Panc1 (cell line): ENCODE measurements around the gene DOCK1. TPM values are rescaled to one million over a fixed set of nuclear protein-coding genes. Genes with fewer than 3 reads are reported as not detected.

Experiments
- ATAC-seq: fragments of 200-7000 bp; cut with Tn5 transposase; 2 replicates; pipeline ENCODE4 v1.9.1; 2020; ENCODE audit warnings: mild to moderate bottlenecking, moderate library complexity
- BruUV-seq: library from RNA; stranded (reverse); fragments of 400-500 nt; replicated peaks from 2 replicates; lab custom pipeline; 2021; lab: Mats Ljungman, UMichigan
- CTCF ChIA-PET: fragments of 300-600 bp; sonication (Branson Sonifier 250); formaldehyde crosslinking; loops from one replicate; lab custom pipeline; 2022; ENCODE audit warnings: antibody characterized with exemption; lab: Charles Lee
- POLR2A ChIA-PET: fragments of 300-600 bp; sonication (Branson Sonifier 250); formaldehyde crosslinking; loops from one replicate; lab custom pipeline; 2022; ENCODE audit warnings: antibody characterized with exemption; lab: Charles Lee
- DNase-seq: peaks from one replicate; pipeline ENCODE4 v3.0.0-alpha.2; 2010; ENCODE audit warnings: low read depth, low spot score
- H3K27ac ChIP-seq: 2 replicates; pipeline ENCODE4 v1.5.1; 2011; ENCODE audit warnings: mild to moderate bottlenecking, low read length, inconsistent platforms
- H3K27me3 ChIP-seq: fragments of 200-500 bp; sonication (Bioruptor generic); 2 replicates; pipeline ENCODE4 v1.6.0; 2014; ENCODE audit warnings: low read length, inconsistent platforms; ENCODE audit not compliant: control insufficient read depth, insufficient read depth
- H3K36me3 ChIP-seq: fragments of 200-500 bp; sonication (Bioruptor generic); 2 replicates; pipeline ENCODE4 v1.5.1; 2014; ENCODE audit warnings: inconsistent platforms, mild to moderate bottlenecking, low read length, moderate library complexity; ENCODE audit not compliant: control insufficient read depth, insufficient read depth
- H3K4me1 ChIP-seq: 2 replicates; pipeline ENCODE4 v1.5.1; 2011; ENCODE audit warnings: inconsistent platforms, mild to moderate bottlenecking, low read length, moderate library complexity; ENCODE audit not compliant: control insufficient read depth, insufficient read depth
- H3K4me3 ChIP-seq, 2 experiments: 2 replicates each; pipeline ENCODE4 v1.5.1; 2011 to 2012; ENCODE audit warnings: low read depth in 2 of 2, low read length in 2 of 2, mild to moderate bottlenecking in 2 of 2, inconsistent platforms in 1 of 2, moderate library complexity in 1 of 2
- H3K9me3 ChIP-seq: fragments of 200-500 bp; sonication (Bioruptor generic); 2 replicates; pipeline ENCODE4 v1.5.1; 2014; ENCODE audit warnings: low read depth, mild to moderate bottlenecking, inconsistent platforms, low read length, moderate library complexity; ENCODE audit not compliant: control insufficient read depth, insufficient read depth
- CTCF ChIP-seq: fragments of 450-650 bp; IDR thresholded peaks from 2 replicates; pipeline ENCODE4 v1.5.1; 2017; ENCODE audit warnings: mild to moderate bottlenecking
- POLR2AphosphoS5 ChIP-seq: IDR thresholded peaks from 2 replicates; pipeline ENCODE4 v1.6.1; 2012; ENCODE audit warnings: mild to moderate bottlenecking, low read depth, low read length, moderate library complexity
- REST ChIP-seq, 2 experiments: IDR thresholded peaks; 2 replicates each; pipeline ENCODE4 v1.6.1; 2011 to 2012; ENCODE audit warnings: low read depth in 2 of 2, control low read depth in 1 of 2, low read length in 1 of 2, mild to moderate bottlenecking in 1 of 2, moderate library complexity in 1 of 2; ENCODE audit not compliant: insufficient read depth in 1 of 2
- SIN3A ChIP-seq: IDR thresholded peaks from 2 replicates; pipeline ENCODE4 v1.6.1; 2012; ENCODE audit warnings: low read depth, mild to moderate bottlenecking, low read length, moderate library complexity, borderline replicate concordance; ENCODE audit not compliant: insufficient read depth
- TCF7L2 ChIP-seq: IDR thresholded peaks from 2 replicates; pipeline ENCODE4 v1.6.1; 2011; ENCODE audit warnings: mild to moderate bottlenecking, low read depth, low read length, inconsistent platforms
- in situ Hi-C: cut with HindIII; loops from 2 replicates; pipeline ENCODE4 v1.10.0; 2016; ENCODE audit warnings: low sequenced_read_pairs, low pct_unique_long_range_greater_than_20kb
- intact Hi-C: fragments of 100-400 bp; cut with micrococcal nuclease; formaldehyde crosslinking; loops from one replicate; pipeline ENCODE4 v1.10.0; 2022; ENCODE audit not compliant: unreplicated experiment
- total RNA-seq: library from RNA; stranded (reverse); gene quantifications from one replicate; pipeline ENCODE4 v1.2.1, GENCODE V29; 2021; ENCODE audit not compliant: unreplicated experiment

DOCK1 gene
- total RNA-seq, 1 experiment from 2014 or later, result 67.6 TPM

- CTCF ChIA-PET, result no interaction called here
Observed at GRCh38 chr10:127194111-127194510, 288.9 kb downstream of the DOCK1 start.

GRCh38 chr10:127194599-127194998 is 289.4 kb downstream of the DOCK1 start:
- no peak for TF ChIP-seq CTCF
- no peak for TF ChIP-seq POLR2AphosphoS5
- TF ChIP-seq TCF7L2, result no peak
- no peak for TF ChIP-seq SIN3A
- TF ChIP-seq REST (IDR thresholded peaks at IDR 0.05; ENCODE audit: insufficient read depth in 1 of 2, low read depth in 2 of 2, low read length in 1 of 2), result no peak
- ChIA-PET POLR2A (no interaction called here), CTCF (interaction anchor here (0.7 kb wide), 1 partner anchor 19 kb away, joined by 5 read pairs; no protein-coding TSS in a partner anchor)
- H3K4me3 ChIP-seq, result no peak overlapping the region; a peak in 1 of 4 replicates
- BruUV-seq, result no TSS peak
- H3K27me3 ChIP-seq, result peaks cover 13% of the 10 kb centered on the region
- H3K27ac ChIP-seq, result no peak overlapping the region
- DNase-seq (no peak), ATAC-seq (no peak)
- in situ Hi-C loops (no loop called here), intact Hi-C loops (no loop called here)
- H3K4me1 ChIP-seq, result peaks cover 10% of the 10 kb centered on the region; the same call in 1 of the 2 replicates
- no peaks in the 10 kb centered on the region for H3K36me3 ChIP-seq
- H3K9me3 ChIP-seq, result no peaks in the 10 kb centered on the region

More at GRCh38 chr10:127194111-127194510, 288.9 kb downstream of the DOCK1 start:
- Histone ChIP-seq H3K9me3 (no peaks in the 10 kb centered on the region), H3K4me1 (peaks cover 10% of the 10 kb centered on the region; the same call in 1 of the 2 replicates), H3K27ac (no peak overlapping the region), H3K27me3 (peaks cover 13% of the 10 kb centered on the region), H3K36me3 (no peaks in the 10 kb centered on the region), H3K4me3 (no peak overlapping the region)
- in situ Hi-C loops (no loop called here), intact Hi-C loops (no loop called here)
- no peak for DNase-seq
- no peak for TF ChIP-seq SIN3A
- TF ChIP-seq REST (IDR thresholded peaks at IDR 0.05; ENCODE audit: insufficient read depth in 1 of 2, low read depth in 2 of 2, low read length in 1 of 2), result no peak
- TF ChIP-seq POLR2AphosphoS5, result no peak
- no peak for TF ChIP-seq CTCF
- TF ChIP-seq TCF7L2, result no peak
- no TSS peak for BruUV-seq
- ATAC-seq, result no peak
- POLR2A ChIA-PET, result no interaction called here
